GDM1 (cell line): ENCODE results near the gene TRIM43B.
"Not testable (repeated sequence)": the region's sequence is repeated elsewhere in the genome, so short reads cannot be mapped to it uniquely, and the experiment has no call there.

Experiments used
- DNase-seq: peaks from one replicate; lab custom pipeline; 2025; lab: John Stamatoyannopoulos, UW

The TRIM43B gene

GRCh38 chr2:95433973-95434372 lies 50.6 kb downstream of the TRIM43B start:
- not testable (repeated sequence) for DNase-seq

GRCh38 chr2:95433373-95433772 lies 51.2 kb downstream of the TRIM43B start:
- DNase-seq, result not testable (repeated sequence)

- DNase-seq, result not testable (repeated sequence)
Measured at GRCh38 chr2:95429748-95430467, 54.6 kb downstream of the TRIM43B start.

- not testable (repeated sequence) for DNase-seq
Measured at GRCh38 chr2:95427196-95427867, 57.2 kb downstream of the TRIM43B start.
